Measurements from ENCODE around the gene MAPK1IP1L.
"Not testable (repeated sequence)": the region's sequence is repeated elsewhere in the genome, so short reads cannot be mapped to it uniquely, and the experiment has no call there.

The MAPK1IP1L gene

GRCh38 chr14:55057919-55058318 is 6.5 kb downstream of the MAPK1IP1L start:
- DNase-seq: no peak

DNA sequence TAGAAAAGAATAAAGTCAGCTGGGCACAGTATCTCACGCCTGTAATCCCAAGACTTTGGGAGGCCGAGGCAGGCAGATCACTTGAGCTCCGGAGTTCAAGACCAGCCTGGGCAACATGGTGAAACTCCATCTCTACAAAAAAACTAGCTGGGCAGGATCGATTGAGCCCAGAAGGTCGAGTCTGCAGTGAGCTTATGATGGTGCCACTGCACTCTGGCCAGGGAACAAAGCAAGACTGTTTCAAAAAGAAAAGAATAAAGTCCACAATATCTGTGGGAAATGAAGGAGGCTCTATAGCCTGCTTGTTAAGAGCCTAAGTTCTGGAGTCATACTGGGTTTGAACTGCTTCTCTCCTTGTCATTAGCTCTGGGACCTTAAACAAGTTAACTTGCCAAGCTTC is 7.9 kb downstream of the MAPK1IP1L start:
- no peak for DNase-seq

GRCh38 chr14:55062517-55063351 is 11.3 kb downstream of the MAPK1IP1L start:
- no peak for DNase-seq

DNA sequence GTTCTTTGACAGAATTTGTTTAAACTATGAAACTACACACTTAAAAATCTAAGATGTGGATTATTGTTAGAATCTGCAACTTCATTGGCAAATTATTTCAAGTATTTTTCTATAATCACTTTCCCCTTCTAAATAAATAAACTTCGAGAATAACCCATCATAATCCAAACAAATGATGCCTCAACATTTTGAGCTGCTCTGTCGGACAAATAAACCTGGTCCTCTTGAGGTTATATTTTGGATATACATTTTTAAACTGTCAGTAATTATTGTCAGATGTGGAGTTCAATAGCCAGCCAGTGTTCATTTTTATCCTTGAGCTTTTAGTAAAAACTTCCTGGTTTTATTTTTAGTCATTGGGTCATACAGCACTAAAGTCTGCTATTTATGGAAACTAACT is 13.4 kb downstream of the MAPK1IP1L start:
- not testable (repeated sequence) for DNase-seq

GRCh38 chr14:55065411-55065810 is 14.0 kb downstream of the MAPK1IP1L start:
- no peak for DNase-seq

GRCh38 chr14:55066223-55066622 is 14.8 kb downstream of the MAPK1IP1L start:
- no peak for DNase-seq

DNA sequence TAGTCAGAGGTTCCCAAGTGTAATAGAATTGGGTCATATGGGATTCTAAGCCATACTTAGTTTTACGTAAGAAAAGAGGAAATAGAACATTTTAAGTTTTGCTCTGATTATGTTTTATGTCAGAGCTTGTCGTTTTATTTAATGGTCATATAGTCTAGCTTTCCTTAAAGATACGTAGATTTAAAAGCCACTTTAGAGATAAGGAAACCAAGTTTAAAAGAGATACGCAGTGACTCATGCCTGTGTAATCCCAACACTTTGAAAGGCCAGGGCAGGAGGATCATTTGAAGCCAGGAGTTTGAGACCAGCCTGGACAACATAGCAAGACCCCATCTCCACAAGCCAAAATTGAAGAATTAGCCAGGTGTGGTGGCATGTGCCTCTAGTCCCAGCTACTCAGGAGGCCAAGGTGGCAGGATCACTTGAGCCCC is 19.5 kb downstream of the MAPK1IP1L start:
- no peak for DNase-seq

DNA sequence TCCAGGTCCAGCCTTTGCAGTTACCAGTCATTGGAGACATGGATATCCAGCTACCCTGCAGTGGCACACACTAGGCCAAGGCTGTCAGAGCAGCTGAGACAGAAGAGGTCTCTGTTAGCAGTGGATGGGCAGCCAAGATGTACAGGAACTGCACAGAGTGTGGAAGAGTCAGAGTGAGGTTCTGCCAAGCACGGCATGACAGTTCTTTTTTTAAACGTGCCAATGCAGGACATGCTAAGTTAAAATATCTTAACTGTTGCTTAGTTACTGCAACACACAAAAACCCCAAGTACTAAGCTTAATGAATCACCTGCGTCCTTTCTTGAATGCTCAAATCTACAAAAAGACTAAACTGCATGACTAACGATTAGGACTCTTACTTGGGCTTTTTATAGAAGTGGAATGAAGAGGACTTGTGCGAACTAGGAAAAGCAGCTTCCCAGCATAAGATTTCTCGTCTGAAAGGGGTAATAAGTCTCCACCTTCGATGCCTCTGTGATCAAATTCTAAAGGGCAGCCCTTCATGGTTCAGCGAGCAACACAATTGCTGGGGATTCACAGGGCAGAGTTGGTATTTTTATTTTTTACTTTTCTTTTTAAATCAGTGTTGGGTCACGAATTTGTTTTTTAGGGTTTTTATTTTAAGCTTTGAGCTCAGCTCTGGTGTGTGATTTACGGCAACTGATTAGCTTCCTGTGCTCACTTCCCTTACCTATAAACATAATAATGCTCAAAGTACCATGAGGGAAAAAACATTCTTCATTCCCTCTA is 20.6 kb downstream of the MAPK1IP1L start:
- DNase-seq: peak; percentile 32

DNA sequence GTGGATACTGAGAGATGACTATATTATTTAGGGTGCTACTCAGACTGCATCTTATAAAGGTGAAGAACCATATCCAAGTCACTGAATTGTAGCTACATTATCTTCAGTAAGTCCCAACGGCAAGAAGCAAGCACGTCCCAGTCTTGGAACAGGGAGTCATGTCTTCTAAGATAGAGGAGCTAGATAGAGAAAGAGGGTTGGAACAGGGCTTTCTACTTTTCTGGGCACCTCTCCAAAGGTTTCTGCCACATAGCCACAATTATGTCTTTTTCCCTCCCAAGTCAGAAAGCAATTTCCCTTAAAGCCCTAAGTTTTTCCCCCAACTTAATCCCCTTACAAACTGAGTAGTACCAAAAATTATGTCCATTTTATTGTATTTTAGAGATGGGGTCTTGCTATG is 22.4 kb downstream of the MAPK1IP1L start:
- DNase-seq: no peak

DNA sequence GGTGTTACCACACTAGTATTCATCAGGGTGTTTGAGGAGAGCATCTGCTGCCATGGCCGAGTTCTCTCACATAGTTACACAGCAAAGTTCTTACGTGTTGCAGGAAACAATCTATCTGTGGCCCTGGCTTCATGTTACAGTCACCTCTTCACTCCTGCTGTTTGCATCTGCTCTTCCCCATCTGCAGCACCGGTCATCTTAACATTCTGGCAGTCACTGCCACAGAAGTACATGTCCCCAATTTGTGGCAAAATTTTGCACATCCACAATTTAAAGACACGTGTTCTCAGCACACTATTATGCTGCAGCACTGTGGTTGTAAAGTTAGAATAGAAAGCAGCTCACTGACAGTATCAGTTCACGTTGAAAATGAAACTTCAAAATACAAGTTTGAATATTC is 23.2 kb downstream of the MAPK1IP1L start:
- DNase-seq: no peak

GRCh38 chr14:55075628-55076175 is 24.3 kb downstream of the MAPK1IP1L start:
- no peak for DNase-seq

GRCh38 chr14:55077170-55078151 is 26.0 kb downstream of the MAPK1IP1L start:
- no peak for DNase-seq

- DNase-seq: not testable (repeated sequence)
Measured at GRCh38 chr14:55079961-55080360, 28.5 kb downstream of the MAPK1IP1L start.

DNA sequence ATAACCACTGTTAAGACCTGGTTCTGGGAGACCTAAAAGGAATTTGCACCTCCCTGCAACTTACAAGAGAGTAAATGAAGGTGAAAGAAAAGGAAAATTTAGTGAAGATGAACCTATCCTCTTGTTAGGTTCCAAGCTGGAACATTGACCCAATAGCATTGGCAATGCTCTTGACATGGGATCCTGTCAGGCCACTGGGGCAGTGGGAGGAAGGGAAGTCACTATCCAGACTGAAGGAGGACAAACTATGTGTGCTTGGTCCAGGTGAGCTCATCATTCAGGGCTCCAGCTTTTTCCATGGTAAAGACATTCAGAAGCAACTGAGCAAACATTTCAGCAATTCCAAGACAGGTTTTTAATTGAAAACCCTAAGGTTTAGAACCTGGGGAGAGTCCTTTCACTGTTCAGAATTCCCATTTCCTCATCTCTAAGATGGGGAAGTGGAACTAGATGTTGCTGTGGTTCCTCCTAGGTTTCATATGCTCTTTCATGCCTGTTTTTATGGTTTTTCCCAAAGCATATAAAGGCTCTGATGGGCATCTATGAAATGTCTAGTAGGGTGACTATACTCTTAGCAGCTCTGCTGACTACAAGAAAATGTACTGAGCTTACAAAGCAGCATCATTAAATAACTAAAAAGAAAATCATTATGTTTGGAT is 33.1 kb downstream of the MAPK1IP1L start:
- no peak for DNase-seq

DNA sequence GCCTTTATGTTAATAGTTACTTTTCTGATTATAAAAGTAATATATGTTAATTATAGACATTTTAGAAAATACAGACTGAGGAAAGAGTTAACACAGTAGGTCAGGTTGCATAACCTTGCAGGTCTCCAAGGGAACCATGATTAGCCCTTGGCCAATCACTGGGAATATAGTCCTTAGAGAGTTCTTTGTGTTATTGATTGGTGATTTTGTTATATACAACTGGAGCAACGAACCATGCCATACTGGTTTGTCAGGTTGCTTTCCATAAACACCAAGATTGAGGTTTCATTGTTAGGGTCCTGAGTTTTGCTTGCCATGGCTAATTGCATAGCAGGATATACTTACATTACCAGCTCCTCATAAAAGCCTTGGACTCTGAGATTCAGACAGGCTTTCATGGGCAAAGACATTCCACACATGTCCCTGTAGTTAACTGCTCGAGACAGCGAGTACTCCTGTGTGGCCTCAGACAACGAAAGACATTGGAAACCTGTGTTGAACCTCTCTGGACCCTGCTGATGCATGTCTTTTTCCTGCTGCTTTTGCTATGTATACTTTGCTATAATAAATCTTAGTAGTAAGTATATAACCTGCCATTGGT is 33.7 kb downstream of the MAPK1IP1L start:
- no peak for DNase-seq

GRCh38 chr14:55086938-55087337 is 35.5 kb downstream of the MAPK1IP1L start:
- DNase-seq: no peak

DNA sequence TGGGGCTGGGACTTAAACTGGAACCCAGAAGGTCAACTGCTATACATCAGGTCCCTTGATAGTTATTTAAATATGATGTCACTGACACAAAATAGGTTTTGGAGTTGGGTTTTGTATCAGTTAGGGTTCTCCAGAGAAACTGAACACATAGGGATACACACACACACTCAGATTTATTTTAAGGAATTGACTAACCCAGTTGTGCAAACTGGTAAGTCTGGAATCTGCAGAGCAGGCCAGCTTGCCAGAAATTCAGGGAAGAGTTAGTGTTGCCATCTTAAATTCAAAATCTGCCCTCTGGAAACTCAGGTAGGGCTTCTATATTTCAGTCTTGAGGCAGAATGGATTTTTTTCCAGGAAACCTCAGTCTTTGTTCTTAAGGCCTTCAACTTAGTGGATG is 36.9 kb downstream of the MAPK1IP1L start:
- DNase-seq: no peak

DNA sequence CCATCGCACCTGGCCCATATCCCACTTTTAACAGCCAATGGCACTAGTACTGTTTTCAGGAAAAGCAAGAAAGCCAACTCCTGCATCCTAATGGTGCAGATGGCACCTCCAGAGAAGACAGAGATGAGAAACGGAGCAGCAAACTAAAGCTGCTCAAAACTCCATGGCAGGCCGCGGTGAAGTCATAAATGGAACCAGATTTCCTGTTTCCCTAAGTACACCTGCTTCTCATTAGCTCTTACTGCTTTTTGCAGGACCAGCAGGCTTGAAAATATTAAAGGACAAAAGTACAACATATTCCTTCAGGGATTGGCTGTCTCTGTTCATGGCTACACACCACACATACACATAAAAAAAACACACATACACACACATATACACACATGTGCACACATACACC is 40.9 kb downstream of the MAPK1IP1L start:
- no peak for DNase-seq

GRCh38 chr14:55094292-55095157 is 43.1 kb downstream of the MAPK1IP1L start:
- DNase-seq: no peak

GRCh38 chr14:55097881-55098560 is 46.6 kb downstream of the MAPK1IP1L start:
- no peak for DNase-seq

Measured in activated T-cell treated with anti-CD3 and anti-CD28 coated beads, Interleukin-2, amount 50 U/mL, for 1 hour (primary cell).